Neural progenitor cell (in vitro differentiated cells): ENCODE measurements around the gene RCVRN.

Source experiments
- EZH2phosphoT487 ChIP-seq: fragments of 200-600 bp; sonication (generic); IDR thresholded peaks from 2 replicates; pipeline ENCODE4 v1.6.1; 2017; ENCODE audit warnings: antibody characterized with exemption
- TF ChIP-seq, protein P1 (sequence below): fragments of 200-600 bp; sonication (generic); IDR thresholded peaks from 2 replicates; pipeline ENCODE4 v1.5.1; 2017; ENCODE audit warnings: antibody characterized with exemption, mild to moderate bottlenecking

DNA sequence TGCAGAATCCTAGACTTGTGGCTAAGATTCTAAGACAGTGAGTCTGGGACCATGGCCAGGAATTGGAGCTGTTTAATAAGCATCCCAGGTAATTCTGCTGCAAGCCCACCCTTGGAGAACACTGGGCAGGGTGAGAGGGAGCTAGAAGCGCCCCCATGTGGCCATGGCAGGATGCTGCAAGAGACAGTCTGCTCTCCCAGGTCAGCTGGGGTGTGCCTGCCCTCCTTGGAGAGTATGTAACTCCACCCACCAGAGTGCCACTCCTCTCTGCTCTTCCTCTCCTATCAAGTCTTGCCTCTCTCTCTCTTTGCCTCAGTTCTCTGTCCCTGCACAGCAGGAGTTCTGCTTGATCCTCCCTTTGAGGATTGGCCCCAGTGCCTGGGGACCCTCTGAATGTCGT lies 14.9 kb downstream of the RCVRN start:
- TF ChIP-seq, protein P1, sequence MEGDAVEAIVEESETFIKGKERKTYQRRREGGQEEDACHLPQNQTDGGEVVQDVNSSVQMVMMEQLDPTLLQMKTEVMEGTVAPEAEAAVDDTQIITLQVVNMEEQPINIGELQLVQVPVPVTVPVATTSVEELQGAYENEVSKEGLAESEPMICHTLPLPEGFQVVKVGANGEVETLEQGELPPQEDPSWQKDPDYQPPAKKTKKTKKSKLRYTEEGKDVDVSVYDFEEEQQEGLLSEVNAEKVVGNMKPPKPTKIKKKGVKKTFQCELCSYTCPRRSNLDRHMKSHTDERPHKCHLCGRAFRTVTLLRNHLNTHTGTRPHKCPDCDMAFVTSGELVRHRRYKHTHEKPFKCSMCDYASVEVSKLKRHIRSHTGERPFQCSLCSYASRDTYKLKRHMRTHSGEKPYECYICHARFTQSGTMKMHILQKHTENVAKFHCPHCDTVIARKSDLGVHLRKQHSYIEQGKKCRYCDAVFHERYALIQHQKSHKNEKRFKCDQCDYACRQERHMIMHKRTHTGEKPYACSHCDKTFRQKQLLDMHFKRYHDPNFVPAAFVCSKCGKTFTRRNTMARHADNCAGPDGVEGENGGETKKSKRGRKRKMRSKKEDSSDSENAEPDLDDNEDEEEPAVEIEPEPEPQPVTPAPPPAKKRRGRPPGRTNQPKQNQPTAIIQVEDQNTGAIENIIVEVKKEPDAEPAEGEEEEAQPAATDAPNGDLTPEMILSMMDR, result peak; percentile 81
- no peak for TF ChIP-seq EZH2phosphoT487
